HG03469 (cell line): ENCODE data around the gene MAP2K2.

Experiments used
- ATAC-seq: cut with Tn5 transposase; IDR thresholded peaks from one replicate; pipeline ENCODE4 v1.9.1; 2021; ENCODE audit warnings: mild to moderate bottlenecking, moderate library complexity, moderate number of reproducible peaks; ENCODE audit not compliant: unreplicated experiment

MAP2K2 gene

DNA sequence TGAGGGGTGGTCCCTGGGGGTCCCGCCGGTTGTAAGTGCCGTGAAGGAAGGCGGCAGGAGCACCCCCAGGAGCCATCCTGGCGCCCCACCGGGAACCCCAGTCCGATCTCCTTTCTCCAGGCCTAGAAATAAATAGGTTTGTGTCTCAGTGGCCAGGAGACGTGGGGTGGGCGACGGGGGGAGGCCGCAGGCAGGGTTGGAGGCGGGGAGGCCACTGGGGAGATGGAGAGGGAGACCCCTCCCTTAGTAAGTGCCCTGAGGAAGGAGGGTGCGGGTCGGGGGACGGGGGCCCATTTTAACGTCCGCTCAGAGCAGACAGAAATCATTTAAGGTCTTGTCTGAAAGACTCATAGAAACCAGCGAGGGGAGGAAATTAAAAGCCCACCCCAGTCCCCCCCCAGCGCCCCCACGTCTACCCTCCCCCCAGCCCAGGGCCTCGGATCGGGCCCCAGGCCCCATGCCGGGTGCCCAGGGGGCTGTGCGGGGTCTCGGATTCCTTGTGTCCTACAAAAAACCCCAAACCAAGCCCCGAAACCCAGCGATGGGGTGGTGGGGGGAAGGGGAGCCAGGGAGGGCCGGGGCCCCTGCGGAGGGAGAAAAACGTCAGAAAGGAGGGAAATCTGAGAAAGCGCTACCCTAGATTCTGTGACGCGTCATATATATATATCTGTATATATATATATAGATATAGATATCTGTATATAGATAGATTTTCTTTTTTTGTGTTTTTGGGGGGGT is 76.8 kb downstream of the MAP2K2 start:
- ATAC-seq, result no peak

DNA sequence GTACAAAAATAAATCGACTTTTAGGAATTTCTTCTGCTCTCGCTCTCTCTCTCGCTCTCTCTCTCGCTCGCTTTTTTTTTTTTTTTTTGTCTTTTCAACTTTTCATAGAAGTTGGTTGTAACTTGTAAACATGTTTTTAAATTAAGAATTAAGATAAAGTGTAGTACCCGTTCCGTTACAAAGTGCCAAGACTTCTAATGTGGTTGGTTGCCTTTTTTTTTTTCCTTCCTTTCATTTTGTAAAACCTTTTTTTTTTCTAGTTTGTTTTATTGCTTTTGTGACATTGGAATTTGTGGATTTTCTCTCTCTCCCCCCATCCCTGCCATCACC is 77.6 kb downstream of the MAP2K2 start:
- no peak for ATAC-seq

DNA sequence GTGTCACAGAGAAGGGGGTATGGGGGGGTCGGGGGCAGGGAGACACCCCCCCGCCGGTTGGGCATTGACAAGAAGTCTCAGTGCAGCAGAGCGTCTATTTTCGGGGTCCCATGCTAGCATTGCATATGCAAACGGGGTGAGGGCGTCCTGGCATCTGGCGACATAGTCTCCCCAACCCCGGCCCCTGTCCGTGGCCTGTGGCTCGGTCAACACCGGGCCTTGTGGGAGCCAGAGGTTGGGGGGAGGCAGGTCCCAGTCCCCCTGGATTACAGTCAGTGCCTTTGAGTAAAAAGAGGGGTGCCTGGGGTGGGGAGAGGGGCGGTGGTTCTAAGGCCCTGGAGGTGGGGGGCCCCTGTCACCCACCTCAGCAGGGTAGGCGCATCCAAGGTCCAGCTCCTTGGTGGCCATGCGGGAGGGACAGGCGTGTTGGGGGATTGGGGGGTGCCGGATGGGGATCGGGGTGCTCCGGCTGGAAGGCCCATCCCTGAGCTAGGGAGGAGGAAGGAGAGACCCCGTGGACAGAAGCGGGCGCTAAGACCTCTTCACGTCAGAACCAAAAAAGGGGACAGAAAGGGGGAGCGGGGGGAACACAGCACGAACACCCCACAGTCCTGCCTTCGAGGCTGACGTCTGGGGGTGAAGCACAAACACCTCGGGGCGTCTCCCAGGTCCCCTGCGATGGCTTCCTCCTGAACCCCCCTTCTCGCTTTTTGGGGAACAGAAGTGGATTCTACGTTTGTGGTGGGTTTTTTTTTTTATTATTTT is 78.1 kb downstream of the MAP2K2 start:
- no peak for ATAC-seq

DNA sequence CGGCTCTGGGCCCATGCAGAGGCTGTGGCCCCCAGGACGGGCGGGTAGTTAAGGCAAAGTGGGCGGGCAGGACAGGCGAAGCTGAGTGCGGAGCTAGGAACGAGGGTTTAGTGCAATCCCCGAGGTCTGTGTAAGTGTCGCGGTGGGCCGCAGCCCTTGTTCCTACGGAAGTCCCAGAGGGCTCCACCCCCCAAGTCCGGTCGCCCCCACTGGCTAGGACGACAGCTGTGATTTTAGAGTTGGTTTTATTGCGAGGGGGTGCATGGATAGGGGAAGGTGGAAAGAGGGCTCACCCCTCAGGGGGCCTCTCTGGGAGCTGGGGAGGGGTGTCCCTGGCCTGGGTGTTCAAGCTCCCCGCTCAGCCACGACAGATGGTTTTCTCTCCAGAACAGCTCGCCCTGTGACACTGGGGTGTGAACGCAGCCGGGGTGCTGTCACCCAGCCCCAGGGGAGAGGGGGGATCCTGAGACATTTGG is 78.9 kb downstream of the MAP2K2 start:
- ATAC-seq, result no peak

DNA sequence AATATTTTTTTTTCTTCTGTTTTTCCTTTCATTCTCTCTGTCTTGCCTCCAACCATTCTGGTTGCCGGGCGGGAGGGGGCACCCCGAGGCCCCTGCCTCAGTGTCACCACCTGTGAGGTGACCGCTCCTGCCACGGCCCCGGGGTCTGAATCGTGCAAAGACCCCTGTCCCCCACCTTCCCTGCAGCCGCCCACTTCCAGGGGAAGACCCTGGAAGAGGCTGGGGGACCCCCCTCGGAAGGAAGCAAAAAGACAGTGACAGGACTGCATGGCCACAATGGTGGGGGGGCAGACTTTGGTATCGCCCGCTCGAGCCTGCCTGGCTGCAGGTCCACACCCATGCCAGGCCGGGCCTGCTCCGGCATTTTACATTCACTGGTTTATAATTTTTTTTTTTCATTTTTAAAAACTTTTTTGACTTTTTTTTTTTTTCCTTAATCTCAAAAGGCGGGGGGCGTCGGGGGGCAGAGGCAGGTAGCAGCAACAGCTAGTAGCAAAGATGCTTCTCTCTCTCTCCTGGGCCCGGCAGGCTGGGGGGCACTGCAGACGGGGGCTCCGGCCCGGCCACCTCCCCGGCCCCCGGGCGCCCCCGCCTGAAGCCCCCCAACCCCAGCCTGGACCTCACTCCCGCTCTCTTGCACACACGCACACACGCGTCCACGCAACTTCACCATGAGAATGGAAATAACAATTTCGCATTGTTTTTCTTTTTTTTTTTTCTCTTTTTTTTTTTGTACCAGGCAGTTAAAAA is 79.8 kb downstream of the MAP2K2 start:
- no peak for ATAC-seq

DNA sequence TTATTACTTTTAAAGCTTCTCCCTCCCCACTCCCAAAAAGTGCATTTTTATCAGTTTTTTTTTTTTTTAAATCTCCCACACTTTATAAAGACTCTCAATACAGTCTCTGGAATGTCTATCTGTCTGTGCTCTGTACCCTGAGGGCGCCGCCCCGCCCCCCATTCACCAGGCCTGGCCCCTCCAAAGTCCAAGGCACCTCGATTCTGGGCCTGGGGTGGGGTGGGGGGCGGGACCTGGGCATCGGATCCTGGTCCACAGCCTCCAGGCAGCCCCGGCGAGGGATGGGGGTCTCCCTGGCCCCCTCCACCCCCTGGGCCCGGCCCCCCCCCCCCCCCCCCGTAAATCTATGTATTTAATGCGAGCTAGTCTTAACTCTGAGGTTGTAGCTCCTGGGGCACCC is 80.5 kb downstream of the MAP2K2 start:
- no peak for ATAC-seq

DNA sequence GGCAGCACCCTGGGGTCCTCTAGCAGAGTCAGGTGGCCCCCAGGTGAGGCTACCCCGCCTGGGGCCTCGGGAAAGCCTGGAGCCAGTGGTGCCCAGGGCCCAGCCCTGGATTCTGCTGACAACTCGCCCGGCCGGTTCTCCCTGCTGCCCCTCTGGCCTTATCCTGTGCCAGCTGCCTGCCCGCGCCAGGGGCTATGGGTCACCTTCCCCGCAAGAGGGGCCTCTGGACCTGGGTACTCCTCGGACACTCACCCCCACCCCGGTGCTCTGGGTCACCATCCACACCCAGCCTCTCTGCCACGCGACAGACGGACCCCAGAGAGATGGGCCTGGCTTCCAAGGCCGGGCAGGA is 81.2 kb downstream of the MAP2K2 start:
- no peak for ATAC-seq

DNA sequence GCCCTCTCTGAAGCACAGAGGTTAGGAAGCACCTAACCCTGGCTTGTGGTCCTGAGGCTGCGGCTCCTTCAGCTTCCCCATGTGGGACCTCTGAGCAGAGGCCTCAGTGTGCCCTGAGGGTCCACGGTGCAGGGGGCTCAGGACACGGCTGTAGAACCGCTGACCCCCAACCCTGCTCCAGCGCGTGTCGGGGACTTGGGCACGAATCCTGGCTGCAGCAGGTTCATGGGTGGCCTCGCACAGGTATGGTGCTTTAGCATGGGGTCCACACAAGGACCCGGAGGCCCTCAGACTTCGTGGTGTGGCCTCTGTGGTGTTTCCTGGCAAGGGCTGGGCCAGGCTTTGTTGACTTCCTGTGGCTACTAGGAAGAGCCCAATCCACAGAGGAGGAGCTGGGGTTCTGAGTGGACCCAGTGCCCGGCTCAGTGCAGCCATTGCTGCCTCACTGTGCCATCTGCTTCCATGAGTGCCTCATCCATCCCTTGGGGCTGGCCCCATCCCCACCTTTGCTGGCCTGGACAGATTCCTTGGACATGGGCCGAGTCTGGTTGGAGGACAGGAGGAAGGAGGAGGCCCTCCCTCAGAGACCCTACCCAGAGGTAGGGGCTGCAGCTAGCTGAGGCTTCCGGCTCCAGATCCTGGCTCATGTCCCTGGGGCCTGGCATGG is 81.7 kb downstream of the MAP2K2 start:
- ATAC-seq, result no peak
